ENCODE measurements around the gene COA7.
"Not testable (repeated sequence)": the region's sequence is repeated elsewhere in the genome, so short reads cannot be mapped to it uniquely, and the experiment has no call there.

GRCh38 chr1:52735371-52735770 lies 37.2 kb upstream of the COA7 start:
- TF ChIP-seq CTCF (IDR thresholded peaks at IDR 0.05; ENCODE audit: low read depth, low read length, missing input control); NR2F2 (IDR thresholded peaks at IDR 0.05); HNF4G (IDR thresholded peaks at IDR 0.05); REST (IDR thresholded peaks at IDR 0.05); EGR1 (IDR thresholded peaks at IDR 0.05; ENCODE audit: low read depth in 2 of 2); HNF4A (conservative IDR thresholded peaks at IDR 0.05); ZBTB33 (IDR thresholded peaks at IDR 0.05); JUND (IDR thresholded peaks at IDR 0.05); RAD21 (IDR thresholded peaks at IDR 0.05); MAX (IDR thresholded peaks at IDR 0.05); GABPA (IDR thresholded peaks at IDR 0.05 in 1 of 2, conservative IDR thresholded peaks at IDR 0.05 in 1 of 2); SP1 (IDR thresholded peaks at IDR 0.05): not testable (repeated sequence)
